Nephron progenitor cell (in vitro differentiated cells): Measurements from ENCODE around the gene TDO2.
A peak's percentile ranks its signal among the peaks of the same experiment; 100 is the strongest.

ENCODE experiments used
- DNase-seq: peaks from one replicate; pipeline ENCODE4 v3.0.0; 2021
- H3K27ac Mint-ChIP-seq: 2 replicates; pipeline ENCODE4 v1.8.0; 2021; ENCODE audit warnings: mild to moderate bottlenecking, moderate library complexity, mixed read lengths
- H3K27me3 Mint-ChIP-seq: 2 replicates; pipeline ENCODE4 v1.8.0; 2021; ENCODE audit warnings: mild to moderate bottlenecking, low read depth, mixed read lengths; ENCODE audit not compliant: poor library complexity
- H3K36me3 Mint-ChIP-seq: 2 replicates; pipeline ENCODE4 v1.8.0; 2021; ENCODE audit warnings: low read depth, mixed read lengths
- H3K4me1 Mint-ChIP-seq: 2 replicates; pipeline ENCODE4 v1.8.0; 2021; ENCODE audit warnings: mixed read lengths
- H3K4me3 Mint-ChIP-seq: 2 replicates; pipeline ENCODE4 v1.8.0; 2021; ENCODE audit warnings: mild to moderate bottlenecking, moderate library complexity, mixed read lengths
- H3K9me3 Mint-ChIP-seq: 2 replicates; pipeline ENCODE4 v1.8.0; 2021; ENCODE audit warnings: mild to moderate bottlenecking, moderate library complexity, mixed read lengths
- CTCF ChIP-seq: fragments of 200-600 bp; sonication (generic); IDR thresholded peaks from 2 replicates; pipeline ENCODE4 v1.5.0; 2021; ENCODE audit warnings: antibody characterized with exemption

TDO2 gene

GRCh38 chr4:155956461-155956860 is 53.0 kb downstream of the TDO2 start:
- H3K27ac Mint-ChIP-seq: no peak overlapping the region

GRCh38 chr4:155959417-155959816 is 55.9 kb downstream of the TDO2 start:
- H3K4me3 Mint-ChIP-seq: no peak overlapping the region
- no peaks in the 10 kb centered on the region for H3K36me3 Mint-ChIP-seq
- H3K9me3 Mint-ChIP-seq: no peaks in the 10 kb centered on the region
- DNase-seq: no peak
- H3K27ac Mint-ChIP-seq: no peak overlapping the region
- no peak for TF ChIP-seq CTCF
- peaks cover 8% of the 10 kb centered on the region for H3K4me1 Mint-ChIP-seq
- H3K27me3 Mint-ChIP-seq: peaks cover 3% of the 10 kb centered on the region

More at GRCh38 chr4:155956461-155956860, 53.0 kb downstream of the TDO2 start:
- no peak overlapping the region for H3K4me3 Mint-ChIP-seq
- no peaks in the 10 kb centered on the region for H3K9me3 Mint-ChIP-seq
- H3K36me3 Mint-ChIP-seq: no peaks in the 10 kb centered on the region
- H3K27me3 Mint-ChIP-seq: peaks cover 3% of the 10 kb centered on the region
- peaks cover 16% of the 10 kb centered on the region for H3K4me1 Mint-ChIP-seq
- no peak for TF ChIP-seq CTCF
- no peak for DNase-seq

GRCh38 chr4:155960522-155960921 is 57.0 kb downstream of the TDO2 start:
- H3K27ac Mint-ChIP-seq: no peak overlapping the region
- no peak for TF ChIP-seq CTCF
- no peaks in the 10 kb centered on the region for H3K9me3 Mint-ChIP-seq

GRCh38 chr4:155961575-155961974 is 58.1 kb downstream of the TDO2 start:
- no peak overlapping the region for H3K4me3 Mint-ChIP-seq
- peaks cover 3% of the 10 kb centered on the region for H3K27me3 Mint-ChIP-seq
- no peak for TF ChIP-seq CTCF
- H3K9me3 Mint-ChIP-seq: no peaks in the 10 kb centered on the region
- no peaks in the 10 kb centered on the region for H3K36me3 Mint-ChIP-seq
- H3K27ac Mint-ChIP-seq: no peak overlapping the region
- peaks cover 8% of the 10 kb centered on the region for H3K4me1 Mint-ChIP-seq
- no peak for DNase-seq

More at GRCh38 chr4:155960522-155960921, 57.0 kb downstream of the TDO2 start:
- Mint-ChIP-seq H3K4me1 (peaks cover 8% of the 10 kb centered on the region), H3K36me3 (no peaks in the 10 kb centered on the region), H3K4me3 (no peak overlapping the region), H3K27me3 (peaks cover 3% of the 10 kb centered on the region)
- no peak for DNase-seq

GRCh38 chr4:155962767-155963166 is 59.3 kb downstream of the TDO2 start:
- no peak overlapping the region for H3K27ac Mint-ChIP-seq
- H3K4me1 Mint-ChIP-seq: peaks cover 8% of the 10 kb centered on the region
- H3K9me3 Mint-ChIP-seq: no peaks in the 10 kb centered on the region
- H3K4me3 Mint-ChIP-seq: no peak overlapping the region
- TF ChIP-seq CTCF: no peak
- H3K36me3 Mint-ChIP-seq: no peaks in the 10 kb centered on the region
- peaks cover 3% of the 10 kb centered on the region for H3K27me3 Mint-ChIP-seq
- no peak for DNase-seq

- H3K27ac Mint-ChIP-seq: peak overlapping the region; percentile 82
- peaks cover 3% of the 10 kb centered on the region for H3K27me3 Mint-ChIP-seq
- no peak for TF ChIP-seq CTCF
- DNase-seq: no peak
- H3K9me3 Mint-ChIP-seq: peaks cover 4% of the 10 kb centered on the region
- H3K4me3 Mint-ChIP-seq: no peak overlapping the region
- no peaks in the 10 kb centered on the region for H3K36me3 Mint-ChIP-seq
- H3K4me1 Mint-ChIP-seq: peaks cover 8% of the 10 kb centered on the region
These were observed 60.8 kb downstream of the TDO2 start for GRCh38 chr4:155964016-155964891.
